ENCODE results near the gene CHN2. TPM values are rescaled to one million over a fixed set of nuclear protein-coding genes. Genes with fewer than 3 reads are reported as not detected.

Gene CHN2
- total RNA-seq, 1 experiment from 2014 or later: 2.1 TPM

DNA sequence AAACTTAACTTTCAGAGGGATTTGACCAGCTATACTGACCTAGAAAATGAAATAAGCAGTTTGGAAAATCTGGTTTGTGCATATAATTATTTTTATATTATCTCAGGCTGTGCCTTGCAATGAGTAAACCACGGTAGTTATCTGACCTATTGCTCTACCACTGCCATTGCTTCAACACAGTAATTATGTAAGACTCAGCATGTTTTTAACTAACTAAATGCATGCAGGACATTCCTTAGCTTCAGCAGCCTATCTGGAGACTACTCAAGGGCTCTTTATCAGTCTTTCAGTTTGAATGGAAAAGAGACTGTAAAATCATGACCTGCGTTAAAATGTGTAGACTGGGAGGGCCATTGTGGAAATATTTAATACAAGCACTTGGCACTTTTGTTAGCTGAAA lies 22.5 kb downstream of the CHN2 start (continued):
- TF ChIP-seq REST (IDR thresholded peaks at IDR 0.05; ENCODE audit: low read depth) (no peak), TCF7L2 (IDR thresholded peaks at IDR 0.05; ENCODE audit: borderline replicate concordance, extremely low read depth, insufficient read depth, insufficient read length) (no peak), POLR2AphosphoS5 (IDR thresholded peaks at IDR 0.05; ENCODE audit: low read depth, low read length) (no peak), SP1 (IDR thresholded peaks at IDR 0.05; ENCODE audit: low read depth) (no peak), FOSL1 (IDR thresholded peaks at IDR 0.05; ENCODE audit: low read depth) (no peak), JUND (IDR thresholded peaks at IDR 0.05) (no peak), SIN3A (IDR thresholded peaks at IDR 0.05; ENCODE audit: low read depth) (no peak)
- TF ChIP-seq, protein P1, sequence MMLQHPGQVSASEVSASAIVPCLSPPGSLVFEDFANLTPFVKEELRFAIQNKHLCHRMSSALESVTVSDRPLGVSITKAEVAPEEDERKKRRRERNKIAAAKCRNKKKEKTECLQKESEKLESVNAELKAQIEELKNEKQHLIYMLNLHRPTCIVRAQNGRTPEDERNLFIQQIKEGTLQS (IDR thresholded peaks at IDR 0.05): no peak

DNA sequence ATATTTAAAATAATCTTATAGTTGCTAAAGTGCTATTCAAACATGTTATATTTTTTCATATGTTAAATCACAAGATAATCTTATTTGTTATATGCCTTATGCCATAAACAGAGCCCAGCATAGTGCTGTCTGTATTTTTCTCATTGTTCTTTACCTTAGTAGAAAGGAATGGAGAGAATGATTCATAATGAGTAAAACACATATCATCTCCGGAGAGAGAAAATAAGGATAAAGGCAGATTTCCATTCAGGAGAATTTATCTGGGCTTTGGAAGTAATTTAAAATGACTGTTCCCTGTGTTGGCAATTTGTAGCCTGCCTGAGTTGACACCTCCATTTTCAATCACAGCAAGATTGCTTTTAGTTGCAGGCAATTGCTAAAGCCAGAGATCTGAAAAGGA lies 30.2 kb downstream of the CHN2 start:
- no TSS peak for BruUV-seq (replicated peaks)
- no peak overlapping the region for H2AFZ ChIP-seq (ENCODE audit: low read depth, low read length, poor library complexity, severe bottlenecking)
- no peaks in the 10 kb centered on the region for H3K9me2 ChIP-seq (ENCODE audit: insufficient read depth)
- DNase-seq (ENCODE audit: low read depth, low spot score) (no peak), ATAC-seq (no peak)
- no peak overlapping the region for H3K4me2 ChIP-seq (ENCODE audit: low read length)
- H3K4me3 ChIP-seq (replicated peaks in 1 of 2; ENCODE audit: low read depth in 1 of 2, low read length in 2 of 2): no peak overlapping the region
- no peaks in the 10 kb centered on the region for H3K4me1 ChIP-seq (ENCODE audit: control insufficient read depth in 1 of 2, insufficient read depth in 2 of 2, low read length in 2 of 2)
- no peaks in the 10 kb centered on the region for H3K9me3 ChIP-seq (ENCODE audit: control insufficient read depth in 1 of 2, insufficient read depth in 1 of 2, low read depth in 1 of 2, low read length in 2 of 2)
- intact Hi-C loops (cut with micrococcal nuclease): no loop called here
- H3K27me3 ChIP-seq (ENCODE audit: insufficient read depth, low read length): no peaks in the 10 kb centered on the region
- H4K20me1 ChIP-seq (ENCODE audit: insufficient read depth): no peaks in the 10 kb centered on the region
- ChIA-PET POLR2A (no interaction called here), RAD21 (ENCODE audit: low non-redundant PET in 1 of 2, low total read pairs in 2 of 2, uncharacterized antibody in 2 of 2, unreplicated experiment in 2 of 2) (no interaction called here), CTCF (interaction anchor here (0.8 kb wide), 1 partner anchor 15 kb away, joined by 3 read pairs; no protein-coding TSS in a partner anchor)
- no peaks in the 10 kb centered on the region for H3K79me2 ChIP-seq (ENCODE audit: insufficient read depth, low read length)
- TF ChIP-seq TCF7L2 (IDR thresholded peaks at IDR 0.05; ENCODE audit: borderline replicate concordance, extremely low read depth, insufficient read depth, insufficient read length): no peak
- TF ChIP-seq ELF1 (IDR thresholded peaks at IDR 0.05; ENCODE audit: borderline replicate concordance, low read depth): no peak
- TF ChIP-seq ZNF274 (IDR thresholded peaks at IDR 0.05; ENCODE audit: low read depth, low read length): no peak
- TF ChIP-seq RAD21 (IDR thresholded peaks at IDR 0.05; ENCODE audit: low read depth): no peak
- TF ChIP-seq FOSL1 (IDR thresholded peaks at IDR 0.05; ENCODE audit: low read depth): peak; percentile 49
- TF ChIP-seq, protein P2, sequence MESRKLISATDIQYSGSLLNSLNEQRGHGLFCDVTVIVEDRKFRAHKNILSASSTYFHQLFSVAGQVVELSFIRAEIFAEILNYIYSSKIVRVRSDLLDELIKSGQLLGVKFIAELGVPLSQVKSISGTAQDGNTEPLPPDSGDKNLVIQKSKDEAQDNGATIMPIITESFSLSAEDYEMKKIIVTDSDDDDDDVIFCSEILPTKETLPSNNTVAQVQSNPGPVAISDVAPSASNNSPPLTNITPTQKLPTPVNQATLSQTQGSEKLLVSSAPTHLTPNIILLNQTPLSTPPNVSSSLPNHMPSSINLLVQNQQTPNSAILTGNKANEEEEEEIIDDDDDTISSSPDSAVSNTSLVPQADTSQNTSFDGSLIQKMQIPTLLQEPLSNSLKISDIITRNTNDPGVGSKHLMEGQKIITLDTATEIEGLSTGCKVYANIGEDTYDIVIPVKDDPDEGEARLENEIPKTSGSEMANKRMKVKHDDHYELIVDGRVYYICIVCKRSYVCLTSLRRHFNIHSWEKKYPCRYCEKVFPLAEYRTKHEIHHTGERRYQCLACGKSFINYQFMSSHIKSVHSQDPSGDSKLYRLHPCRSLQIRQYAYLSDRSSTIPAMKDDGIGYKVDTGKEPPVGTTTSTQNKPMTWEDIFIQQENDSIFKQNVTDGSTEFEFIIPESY (IDR thresholded peaks at IDR 0.05; ENCODE audit: extremely low read depth, insufficient replicate concordance, low read length): no peak
- H3K27ac ChIP-seq (ENCODE audit: low read depth, low read length): no peak overlapping the region
- no peak overlapping the region for H3K9ac ChIP-seq (ENCODE audit: low read length)
- no peaks in the 10 kb centered on the region for H3K36me3 ChIP-seq (ENCODE audit: control insufficient read depth in 1 of 2, insufficient read depth in 2 of 2, low read length in 2 of 2)

Measured in HCT116 (cell line).